ENCODE measurements around the gene UBTD1. TPM values are rescaled to one million over a fixed set of nuclear protein-coding genes. Genes with fewer than 3 reads are reported as not detected.
A peak's percentile ranks its signal among the peaks of the same experiment; 100 is the strongest.
"Not testable (repeated sequence)": the region's sequence is repeated elsewhere in the genome, so short reads cannot be mapped to it uniquely, and the experiment has no call there.

The UBTD1 gene
- total RNA-seq, 1 donor from 2014 or later: 32.5 TPM

DNA sequence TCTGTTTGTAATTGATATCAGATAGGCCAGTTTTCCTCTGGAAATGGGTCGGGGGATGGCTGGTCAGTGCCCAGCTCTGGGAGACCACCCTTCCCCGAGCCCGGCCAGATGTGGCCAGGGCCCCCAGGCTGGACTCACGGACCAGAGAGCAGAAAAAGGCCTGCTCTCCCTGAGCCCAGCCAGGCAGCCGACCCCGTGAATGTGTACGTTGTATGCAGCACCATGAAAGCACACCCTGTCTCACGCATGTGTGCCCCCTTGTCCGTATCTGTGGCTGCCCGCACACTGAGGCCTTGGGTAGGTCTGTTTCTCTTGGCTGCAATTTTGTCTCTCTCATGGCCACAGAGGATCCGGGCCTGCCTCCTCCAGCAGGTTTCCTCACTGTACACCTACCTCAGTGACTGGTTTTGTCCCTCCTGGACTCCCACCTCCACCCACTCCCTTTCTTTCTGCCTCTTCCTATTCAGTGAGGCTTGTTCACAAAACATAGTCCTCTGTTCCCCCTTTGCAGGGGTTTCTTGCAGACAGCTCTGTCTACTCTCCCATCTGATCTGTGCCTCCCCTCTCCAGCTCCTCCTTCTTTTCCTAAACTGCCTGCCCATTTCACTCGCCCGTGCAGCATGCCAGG lies 50.2 kb downstream of the UBTD1 start:
- TF ChIP-seq, protein P1, sequence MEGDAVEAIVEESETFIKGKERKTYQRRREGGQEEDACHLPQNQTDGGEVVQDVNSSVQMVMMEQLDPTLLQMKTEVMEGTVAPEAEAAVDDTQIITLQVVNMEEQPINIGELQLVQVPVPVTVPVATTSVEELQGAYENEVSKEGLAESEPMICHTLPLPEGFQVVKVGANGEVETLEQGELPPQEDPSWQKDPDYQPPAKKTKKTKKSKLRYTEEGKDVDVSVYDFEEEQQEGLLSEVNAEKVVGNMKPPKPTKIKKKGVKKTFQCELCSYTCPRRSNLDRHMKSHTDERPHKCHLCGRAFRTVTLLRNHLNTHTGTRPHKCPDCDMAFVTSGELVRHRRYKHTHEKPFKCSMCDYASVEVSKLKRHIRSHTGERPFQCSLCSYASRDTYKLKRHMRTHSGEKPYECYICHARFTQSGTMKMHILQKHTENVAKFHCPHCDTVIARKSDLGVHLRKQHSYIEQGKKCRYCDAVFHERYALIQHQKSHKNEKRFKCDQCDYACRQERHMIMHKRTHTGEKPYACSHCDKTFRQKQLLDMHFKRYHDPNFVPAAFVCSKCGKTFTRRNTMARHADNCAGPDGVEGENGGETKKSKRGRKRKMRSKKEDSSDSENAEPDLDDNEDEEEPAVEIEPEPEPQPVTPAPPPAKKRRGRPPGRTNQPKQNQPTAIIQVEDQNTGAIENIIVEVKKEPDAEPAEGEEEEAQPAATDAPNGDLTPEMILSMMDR (IDR thresholded peaks at IDR 0.05; ENCODE audit: insufficient read depth, low read length, poor library complexity, severe bottlenecking): no peak
- Histone ChIP-seq H3K36me3 (ENCODE audit: control insufficient read depth, insufficient read depth, low read length) (no peaks in the 10 kb centered on the region), H3K27me3 (ENCODE audit: control insufficient read depth, insufficient read depth, low read length) (no peaks in the 10 kb centered on the region), H3K4me3 (ENCODE audit: low read depth, low read length) (no peak overlapping the region)
- no peak for DNase-seq (ENCODE audit: low read depth)

DNA sequence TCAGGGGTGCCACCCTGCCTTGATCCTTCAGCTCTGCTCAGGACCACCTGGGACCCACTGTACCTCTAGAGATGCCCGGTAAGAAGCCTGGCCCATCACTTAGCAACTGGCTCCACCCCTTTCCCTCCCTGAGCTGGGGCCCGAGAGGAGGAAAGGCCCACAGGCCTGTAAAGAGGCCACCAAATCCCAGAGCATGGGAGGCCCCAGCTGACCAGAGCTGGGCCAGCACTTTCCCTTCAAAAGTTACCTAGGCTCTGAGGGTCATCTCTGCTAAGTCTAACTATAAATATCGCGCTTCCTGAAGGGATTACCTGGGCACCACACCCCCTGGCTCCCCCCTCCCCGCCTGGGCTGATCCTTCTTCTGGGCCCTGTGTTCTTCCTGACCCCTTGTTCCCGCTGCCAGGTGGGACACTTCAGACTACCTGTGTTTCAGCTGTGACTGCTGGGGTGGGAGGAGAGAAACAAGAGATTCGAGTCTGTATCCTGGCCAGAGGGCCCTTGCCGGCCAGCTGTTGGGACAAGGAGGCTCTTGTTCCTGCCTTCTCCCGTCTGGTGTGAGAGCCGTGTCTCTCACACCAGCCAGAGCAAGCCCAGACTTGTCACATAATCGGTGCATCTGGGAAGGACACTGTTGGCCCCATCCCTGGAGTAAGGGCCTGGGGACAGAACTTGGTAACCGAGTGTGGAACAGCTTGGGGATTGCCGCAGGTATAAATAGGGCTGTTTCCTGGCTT lies 51.0 kb downstream of the UBTD1 start:
- DNase-seq (ENCODE audit: low read depth): no peak

GRCh38 chr10:97550336-97551149 lies 51.8 kb downstream of the UBTD1 start:
- no peak overlapping the region for H3K4me3 ChIP-seq (ENCODE audit: low read depth, low read length)
- DNase-seq (ENCODE audit: low read depth): no peak
- H3K36me3 ChIP-seq (ENCODE audit: control insufficient read depth, insufficient read depth, low read length): no peaks in the 10 kb centered on the region
- H3K27me3 ChIP-seq (ENCODE audit: control insufficient read depth, insufficient read depth, low read length): no peaks in the 10 kb centered on the region
- TF ChIP-seq, protein P1 (IDR thresholded peaks at IDR 0.05; ENCODE audit: insufficient read depth, low read length, poor library complexity, severe bottlenecking): no peak

More for the DNA sequence above, 51.0 kb downstream of the UBTD1 start:
- Histone ChIP-seq H3K36me3 (ENCODE audit: control insufficient read depth, insufficient read depth, low read length) (no peaks in the 10 kb centered on the region), H3K27me3 (ENCODE audit: control insufficient read depth, insufficient read depth, low read length) (no peaks in the 10 kb centered on the region), H3K4me3 (ENCODE audit: low read depth, low read length) (no peak overlapping the region)
- TF ChIP-seq, protein P1 (IDR thresholded peaks at IDR 0.05; ENCODE audit: insufficient read depth, low read length, poor library complexity, severe bottlenecking): no peak

- TF ChIP-seq, protein P1 (IDR thresholded peaks at IDR 0.05; ENCODE audit: insufficient read depth, low read length, poor library complexity, severe bottlenecking): no peak
- Histone ChIP-seq H3K27me3 (ENCODE audit: control insufficient read depth, insufficient read depth, low read length) (no peaks in the 10 kb centered on the region), H3K4me3 (ENCODE audit: low read depth, low read length) (no peak overlapping the region), H3K36me3 (ENCODE audit: control insufficient read depth, insufficient read depth, low read length) (no peaks in the 10 kb centered on the region)
- no peak for DNase-seq (ENCODE audit: low read depth)
Measured at GRCh38 chr10:97551271-97551670, 52.5 kb downstream of the UBTD1 start.

GRCh38 chr10:97553575-97554031 lies 54.9 kb downstream of the UBTD1 start:
- no peaks in the 10 kb centered on the region for H3K36me3 ChIP-seq (ENCODE audit: control insufficient read depth, insufficient read depth, low read length)
- no peak overlapping the region for H3K4me3 ChIP-seq (ENCODE audit: low read depth, low read length)
- H3K27me3 ChIP-seq (ENCODE audit: control insufficient read depth, insufficient read depth, low read length): no peaks in the 10 kb centered on the region
- TF ChIP-seq, protein P1 (IDR thresholded peaks at IDR 0.05; ENCODE audit: insufficient read depth, low read length, poor library complexity, severe bottlenecking): peak; percentile 91
- no peak for DNase-seq (ENCODE audit: low read depth)

- not testable (repeated sequence) for H3K36me3 ChIP-seq (ENCODE audit: control insufficient read depth, insufficient read depth, low read length); H3K4me3 ChIP-seq (ENCODE audit: low read depth, low read length); DNase-seq (ENCODE audit: low read depth); H3K27me3 ChIP-seq (ENCODE audit: control insufficient read depth, insufficient read depth, low read length)
Measured at GRCh38 chr10:97554336-97554735, 55.6 kb downstream of the UBTD1 start.

GRCh38 chr10:97555541-97555940 lies 56.8 kb downstream of the UBTD1 start:
- DNase-seq (ENCODE audit: low read depth); H3K4me3 ChIP-seq (ENCODE audit: low read depth, low read length); H3K36me3 ChIP-seq (ENCODE audit: control insufficient read depth, insufficient read depth, low read length); H3K27me3 ChIP-seq (ENCODE audit: control insufficient read depth, insufficient read depth, low read length): not testable (repeated sequence)

GRCh38 chr10:97560731-97561381 lies 62.1 kb downstream of the UBTD1 start:
- not testable (repeated sequence) for H3K36me3 ChIP-seq (ENCODE audit: control insufficient read depth, insufficient read depth, low read length); DNase-seq (ENCODE audit: low read depth); H3K27me3 ChIP-seq (ENCODE audit: control insufficient read depth, insufficient read depth, low read length)
- peak overlapping the region; percentile 8 for H3K4me3 ChIP-seq (ENCODE audit: low read depth, low read length)

Data from kidney epithelial cell (primary cell).